B cell (primary cell): ENCODE results near the gene TGFBI. TPM values are rescaled to one million over a fixed set of nuclear protein-coding genes. Genes with fewer than 3 reads are reported as not detected.

Experiments
- ATAC-seq: fragments of 200-7000 bp; cut with Tn5 transposase; one replicate; pipeline ENCODE4 v1.10.0; 2021; ENCODE audit warnings: low read depth, mild to moderate bottlenecking, moderate number of reproducible peaks, moderate library complexity
- CTCF ChIA-PET: fragments of 350-600 bp; sonication (Branson Sonifier 250); formaldehyde crosslinking; loops from one replicate; lab custom pipeline; 2021; ENCODE audit warnings: antibody characterized with exemption, inconsistent platforms; lab: Charles Lee
- POLR2A ChIA-PET: fragments of 350-600 bp; sonication (Branson Sonifier 250); formaldehyde crosslinking; loops from one replicate; lab custom pipeline; 2021; ENCODE audit warnings: antibody characterized with exemption; lab: Charles Lee
- DNase-seq: peaks from one replicate; pipeline ENCODE4 v3.0.0; 2013
- H2AFZ ChIP-seq: 2 replicates; pipeline ENCODE4 v1.6.1; 2012; ENCODE audit warnings: mild to moderate bottlenecking, low read depth, low read length; ENCODE audit not compliant: insufficient read depth, poor library complexity, severe bottlenecking
- H3K27ac ChIP-seq, 2 donors: 1 replicate in 1 of 2; 2 replicates in 1 of 2; pipeline ENCODE4 v1.5.1; 2012 to 2013; ENCODE audit warnings: low read length in 2 of 2, mild to moderate bottlenecking in 2 of 2, moderate library complexity in 1 of 2
- H3K27me3 ChIP-seq, 4 experiments: fragments of 200-600 bp in 1 of 4; sonication (generic) in 1 of 4; replicated peaks in 1 of 4; 1 replicate in 2 of 4; 2 replicates in 2 of 4; pipeline versions ENCODE4 v1.6.1 to v1.7.0; 2013 to 2016; ENCODE audit warnings: low read length in 3 of 4, mild to moderate bottlenecking in 2 of 4, mixed read lengths in 1 of 4, moderate library complexity in 1 of 4; ENCODE audit not compliant: insufficient read depth in 4 of 4, control insufficient read depth in 3 of 4; ENCODE audit errors: control extremely low read depth in 1 of 4
- H3K36me3 ChIP-seq, 2 experiments: replicated peaks in 1 of 2; 1 replicate in 1 of 2; 2 replicates in 1 of 2; pipeline versions ENCODE4 v1.6.1 to v1.7.1; 2013; ENCODE audit warnings: low read length in 1 of 2; ENCODE audit not compliant: insufficient read depth in 2 of 2, control insufficient read depth in 1 of 2; ENCODE audit errors: control extremely low read depth in 1 of 2, extremely low read depth in 1 of 2
- H3K4me1 ChIP-seq, 2 donors: fragments of 200-600 bp in 1 of 2; sonication (generic) in 1 of 2; 1 replicate in 1 of 2; 2 replicates in 1 of 2; pipeline versions ENCODE4 v1.5.1 to v1.6.1; 2013 to 2017; ENCODE audit warnings: low read length in 2 of 2; ENCODE audit not compliant: control insufficient read depth in 2 of 2, insufficient read depth in 2 of 2
- H3K4me2 ChIP-seq: replicated peaks from 2 replicates; pipeline ENCODE3; 2012; ENCODE audit warnings: mild to moderate bottlenecking, low read depth, low read length; ENCODE audit not compliant: poor library complexity, severe bottlenecking
- H3K4me3 ChIP-seq, 5 experiments: fragments of 200-600 bp in 1 of 5; sonication (generic) in 1 of 5; 1 replicate in 3 of 5; 2 replicates in 2 of 5; pipeline versions ENCODE4 v1.5.1 to v1.7.0; 2011 to 2016; ENCODE audit warnings: low read length in 4 of 5, mild to moderate bottlenecking in 4 of 5, low read depth in 2 of 5, control low read depth in 1 of 5, moderate library complexity in 1 of 5; ENCODE audit not compliant: insufficient read depth in 1 of 5; ENCODE audit errors: control extremely low read depth in 1 of 5, extremely low read depth in 1 of 5
- H3K79me2 ChIP-seq: fragments of 200-600 bp; sonication (generic); one replicate; pipeline ENCODE4 v1.6.0; 2016; ENCODE audit warnings: low read length; ENCODE audit not compliant: control insufficient read depth, insufficient read depth
- H3K9ac ChIP-seq: fragments of 200-600 bp; sonication (generic); 2 replicates; pipeline ENCODE4 v1.6.1; 2017; ENCODE audit warnings: mild to moderate bottlenecking, low read length, moderate library complexity
- H3K9me3 ChIP-seq, 3 donors: one replicate each; pipeline versions ENCODE4 v1.6.1 to v1.7.1; 2013; ENCODE audit warnings: low read length in 2 of 3; ENCODE audit not compliant: control insufficient read depth in 2 of 3, insufficient read depth in 1 of 3; ENCODE audit errors: control extremely low read depth in 1 of 3
- H4K20me1 ChIP-seq: 2 replicates; pipeline ENCODE4 v1.6.0; 2012; ENCODE audit warnings: mild to moderate bottlenecking, low read length; ENCODE audit not compliant: insufficient read depth, control insufficient read depth, poor library complexity, severe bottlenecking
- H3K27ac Mint-ChIP-seq: one replicate; pipeline ENCODE4 v1.8.0; 2021; ENCODE audit warnings: mixed read lengths
- H3K27me3 Mint-ChIP-seq: one replicate; pipeline ENCODE4 v1.8.0; 2021; ENCODE audit warnings: mixed read lengths
- H3K4me1 Mint-ChIP-seq: one replicate; pipeline ENCODE4 v1.8.0; 2021; ENCODE audit warnings: mixed read lengths
- H3K4me3 Mint-ChIP-seq: one replicate; pipeline ENCODE4 v1.8.0; 2021; ENCODE audit warnings: mixed read lengths
- H3K9me3 Mint-ChIP-seq: one replicate; pipeline ENCODE4 v1.8.0; 2022; ENCODE audit warnings: mixed read lengths; ENCODE audit not compliant: insufficient read depth
- CTCF ChIP-seq: fragments of 200-600 bp; IDR thresholded peaks from one replicate; pipeline ENCODE4 v1.8.0; 2022; ENCODE audit warnings: antibody characterized with exemption, mild to moderate bottlenecking
- EZH2 ChIP-seq: IDR thresholded peaks from 2 replicates; pipeline ENCODE4 v1.6.1; 2012; ENCODE audit warnings: borderline replicate concordance, low read depth, mild to moderate bottlenecking, moderate library complexity, low read length; ENCODE audit not compliant: insufficient read depth, poor library complexity, severe bottlenecking
- WGBS: methylation state at CpG from one replicate; pipeline ENCODE4 v1.1.5; 2013; ENCODE audit warnings: missing lambda C conversion rate; ENCODE audit not compliant: insufficient coverage; 5-methylcytosine and 5-hydroxymethylcytosine counted together
- intact Hi-C: fragments of 100-400 bp; cut with micrococcal nuclease; formaldehyde crosslinking; loops from one replicate; pipeline ENCODE4 v1.10.0; 2022
- polyA plus RNA-seq: library from polyadenylated mRNA; depleted of rRNA; stranded (reverse); fragments of >200 nt; gene quantifications from 2 replicates; pipeline ENCODE4 v1.2.3, GENCODE V29; 2012
- total RNA-seq, 2 donors: library from RNA; stranded (reverse); fragments of 120-200 nt in 1 of 2; gene quantifications; 1 replicate in 1 of 2; 2 replicates in 1 of 2; pipeline versions ENCODE4 v1.2.3 to v1.2.4, GENCODE V29; 2013 to 2022

Gene TGFBI
- total and polyA plus RNA-seq, 2 donors (not counting 1 experiment from before 2014, with no cell fraction given), result 3.7 to 4.5 TPM

- no peak overlapping the region for H3K4me3 ChIP-seq
- H2AFZ ChIP-seq, result no peak overlapping the region
- ATAC-seq, result no peak
- H3K36me3 ChIP-seq, result no peaks in the 10 kb centered on the region
- H3K4me3 Mint-ChIP-seq, result no peak overlapping the region
- no peaks in the 10 kb centered on the region for H3K4me1 ChIP-seq
- intact Hi-C loops, result no loop called here
- TF ChIP-seq EZH2 (no peak), CTCF (no peak)
- H3K27me3 Mint-ChIP-seq, result peaks cover 8% of the 10 kb centered on the region
- H3K9ac ChIP-seq, result no peak overlapping the region
- WGBS, result 95% methylated on average over 5 of the region's 6 CpGs
- H3K4me2 ChIP-seq, result no peak overlapping the region
- no peaks in the 10 kb centered on the region for H3K4me1 Mint-ChIP-seq
- H3K27ac Mint-ChIP-seq, result no peak overlapping the region
- DNase-seq, result no peak
- H3K79me2 ChIP-seq, result no peaks in the 10 kb centered on the region
- no peaks in the 10 kb centered on the region for H4K20me1 ChIP-seq
- ChIA-PET POLR2A (no interaction called here), CTCF (no interaction called here)
- no peak overlapping the region for H3K27ac ChIP-seq
- H3K9me3 ChIP-seq, result no peaks in the 10 kb centered on the region
- no peaks in the 10 kb centered on the region for H3K9me3 Mint-ChIP-seq
- peaks cover 0 to 3% (median 0%) of the 10 kb centered on the region in 4 experiments for H3K27me3 ChIP-seq
Measured at GRCh38 chr5:136106351-136107031, 77.7 kb downstream of the TGFBI start.

GRCh38 chr5:136108180-136108611, 79.4 kb downstream of the TGFBI start:
- intact Hi-C loops, result no loop called here
- CTCF ChIA-PET, result no interaction called here

More at GRCh38 chr5:136108180-136108611, 79.4 kb downstream of the TGFBI start:
- WGBS, result 82% methylated on average over 1 of the region's 2 CpGs
- no peak overlapping the region for H2AFZ ChIP-seq
- Mint-ChIP-seq H3K27ac (no peak overlapping the region), H3K4me1 (no peaks in the 10 kb centered on the region), H3K9me3 (no peaks in the 10 kb centered on the region), H3K27me3 (peaks cover 8% of the 10 kb centered on the region), H3K4me3 (no peak overlapping the region)
- H3K79me2 ChIP-seq, result no peaks in the 10 kb centered on the region
- no peak overlapping the region for H3K4me3 ChIP-seq
- H4K20me1 ChIP-seq, result no peaks in the 10 kb centered on the region
- no peak overlapping the region for H3K27ac ChIP-seq
- H3K9me3 ChIP-seq, result no peaks in the 10 kb centered on the region
- H3K4me1 ChIP-seq, result no peaks in the 10 kb centered on the region
- POLR2A ChIA-PET, result no interaction called here
- no peak for ATAC-seq
- no peak for DNase-seq
- TF ChIP-seq CTCF (no peak), EZH2 (no peak)
- H3K9ac ChIP-seq, result no peak overlapping the region
- H3K4me2 ChIP-seq, result no peak overlapping the region
- H3K36me3 ChIP-seq, result no peaks in the 10 kb centered on the region
- H3K27me3 ChIP-seq, result peaks cover 0 to 3% (median 0%) of the 10 kb centered on the region in 4 experiments
